Skin epidermis (tissue), 12 donors: ENCODE results near the gene COPG1.
"Not testable (repeated sequence)": the region's sequence is repeated elsewhere in the genome, so short reads cannot be mapped to it uniquely, and the experiment has no call there.

Source experiments
- H3K27ac ChIP-seq, 21 experiments: fragments of 200-600 bp; sonication (generic) in 11 of 21; one replicate each; pipeline ENCODE4 v1.5.0; 2020; ENCODE audit warnings: mild to moderate bottlenecking in 3 of 21, inconsistent platforms in 2 of 21, moderate library complexity in 2 of 21
- H3K4me3 ChIP-seq, 7 experiments: fragments of 200-600 bp; sonication (generic) in 2 of 7; one replicate each; pipeline ENCODE4 v1.5.0; 2020; ENCODE audit warnings: inconsistent platforms in 2 of 7, mild to moderate bottlenecking in 2 of 7, moderate library complexity in 1 of 7

COPG1 gene

GRCh38 chr3:129238945-129239705 is 10.3 kb upstream of the COPG1 start:
- H3K27ac ChIP-seq: peak overlapping the region in 20 of 21 experiments; percentile 39 to 84 (median 70)
- no peak overlapping the region for H3K4me3 ChIP-seq

GRCh38 chr3:129239991-129240390 is 9.4 kb upstream of the COPG1 start:
- H3K27ac ChIP-seq: peak overlapping the region in 19 of 21 experiments; percentile 26 to 84 (median 69)

GRCh38 chr3:129240436-129240835 is 9.0 kb upstream of the COPG1 start:
- H3K27ac ChIP-seq: peak overlapping the region in 19 of 21 experiments; percentile 1 to 84 (median 69)
- H3K4me3 ChIP-seq: no peak overlapping the region

More at GRCh38 chr3:129239991-129240390, 9.4 kb upstream of the COPG1 start:
- no peak overlapping the region for H3K4me3 ChIP-seq

GRCh38 chr3:129245141-129245540 is 4.3 kb upstream of the COPG1 start:
- peak overlapping the region in 15 of 21 experiments; percentile 12 to 74 (median 57) for H3K27ac ChIP-seq
- H3K4me3 ChIP-seq: no peak overlapping the region

GRCh38 chr3:129245641-129246306 is 3.6 kb upstream of the COPG1 start:
- not testable (repeated sequence) for H3K4me3 ChIP-seq

GRCh38 chr3:129246636-129247035 is 2.8 kb upstream of the COPG1 start:
- no peak overlapping the region for H3K4me3 ChIP-seq

More at GRCh38 chr3:129245641-129246306, 3.6 kb upstream of the COPG1 start:
- peak overlapping the region in 15 of 21 experiments; percentile 12 to 74 (median 57) for H3K27ac ChIP-seq

GRCh38 chr3:129248286-129248979 is 973 bp upstream of the COPG1 start:
- H3K4me3 ChIP-seq: peak overlapping the region; percentile 62 to 99 (median 79)
- peak overlapping the region in 18 of 21 experiments; percentile 81 to 100 (median 95) for H3K27ac ChIP-seq

More at GRCh38 chr3:129246636-129247035, 2.8 kb upstream of the COPG1 start:
- no peak overlapping the region for H3K27ac ChIP-seq

- Histone ChIP-seq H3K4me3 (no peak overlapping the region), H3K27ac (peak overlapping the region in 1 of 21 experiments; percentile 3)
Measured at GRCh38 chr3:129252748-129253147, 3.3 kb downstream of the COPG1 start.

- H3K27ac ChIP-seq: peak overlapping the region in 1 of 21 experiments; percentile 39
Measured at GRCh38 chr3:129254536-129255230, 5.3 kb downstream of the COPG1 start.

GRCh38 chr3:129256270-129256669 is 6.9 kb downstream of the COPG1 start:
- Histone ChIP-seq H3K4me3 (no peak overlapping the region), H3K27ac (no peak overlapping the region)

More at GRCh38 chr3:129254536-129255230, 5.3 kb downstream of the COPG1 start:
- no peak overlapping the region for H3K4me3 ChIP-seq

GRCh38 chr3:129257609-129258008 is 8.2 kb downstream of the COPG1 start:
- Histone ChIP-seq H3K27ac (no peak overlapping the region), H3K4me3 (no peak overlapping the region)

GRCh38 chr3:129259612-129260477 is 10.4 kb downstream of the COPG1 start:
- Histone ChIP-seq H3K27ac (no peak overlapping the region), H3K4me3 (no peak overlapping the region)

GRCh38 chr3:129260606-129261005 is 11.2 kb downstream of the COPG1 start:
- Histone ChIP-seq H3K4me3 (no peak overlapping the region), H3K27ac (no peak overlapping the region)

GRCh38 chr3:129261894-129262293 is 12.5 kb downstream of the COPG1 start:
- Histone ChIP-seq H3K4me3 (no peak overlapping the region), H3K27ac (no peak overlapping the region)

GRCh38 chr3:129263161-129263910 is 13.9 kb downstream of the COPG1 start:
- Histone ChIP-seq H3K4me3 (no peak overlapping the region), H3K27ac (no peak overlapping the region)

GRCh38 chr3:129264994-129265393 is 15.6 kb downstream of the COPG1 start:
- H3K27ac ChIP-seq, H3K4me3 ChIP-seq: not testable (repeated sequence)

GRCh38 chr3:129266651-129267050 is 17.2 kb downstream of the COPG1 start:
- Histone ChIP-seq H3K27ac (no peak overlapping the region), H3K4me3 (no peak overlapping the region)

GRCh38 chr3:129268396-129268795 is 19.0 kb downstream of the COPG1 start:
- Histone ChIP-seq H3K27ac (no peak overlapping the region), H3K4me3 (no peak overlapping the region)
